ENCODE data around the gene TUBB4A. TPM values are rescaled to one million over a fixed set of nuclear protein-coding genes. Genes with fewer than 3 reads are reported as not detected.
"Not testable (repeated sequence)": the region's sequence is repeated elsewhere in the genome, so short reads cannot be mapped to it uniquely, and the experiment has no call there.

The TUBB4A gene
- total RNA-seq, 1 donor from 2014 or later: 0.58 TPM

DNA sequence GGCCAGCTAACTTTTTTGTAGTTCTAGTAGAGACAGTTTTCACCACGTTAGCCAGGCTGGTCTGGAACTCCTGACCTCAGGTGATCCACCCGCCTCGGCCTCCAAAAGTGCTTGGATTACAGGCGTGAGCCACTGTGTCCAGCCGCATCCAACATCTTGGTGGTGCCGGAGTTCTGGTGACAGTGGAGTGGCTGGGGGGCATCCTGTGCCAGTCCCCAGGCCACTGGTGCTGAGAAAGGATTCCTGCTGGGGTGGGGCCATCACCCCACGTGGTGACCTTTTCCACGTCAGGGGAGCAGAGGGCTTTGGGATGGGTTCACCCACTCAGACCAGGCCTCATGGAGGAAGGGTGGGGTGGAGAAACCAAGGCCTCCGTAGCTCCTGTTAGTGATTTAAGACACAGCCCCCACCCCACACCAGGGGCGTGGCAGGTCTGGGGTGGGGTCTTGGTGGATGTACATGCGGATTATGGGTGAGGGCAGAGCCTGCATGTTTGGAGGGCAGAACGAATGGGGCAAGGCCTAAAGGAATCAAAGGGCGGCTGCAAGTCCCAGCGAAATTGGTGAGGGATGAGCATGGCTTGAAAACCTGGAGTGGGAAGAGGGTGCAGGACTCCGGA, 12.9 kb upstream of the TUBB4A start:
- ATAC-seq (no peak), DNase-seq (no peak)
- TF ChIP-seq, protein P1, sequence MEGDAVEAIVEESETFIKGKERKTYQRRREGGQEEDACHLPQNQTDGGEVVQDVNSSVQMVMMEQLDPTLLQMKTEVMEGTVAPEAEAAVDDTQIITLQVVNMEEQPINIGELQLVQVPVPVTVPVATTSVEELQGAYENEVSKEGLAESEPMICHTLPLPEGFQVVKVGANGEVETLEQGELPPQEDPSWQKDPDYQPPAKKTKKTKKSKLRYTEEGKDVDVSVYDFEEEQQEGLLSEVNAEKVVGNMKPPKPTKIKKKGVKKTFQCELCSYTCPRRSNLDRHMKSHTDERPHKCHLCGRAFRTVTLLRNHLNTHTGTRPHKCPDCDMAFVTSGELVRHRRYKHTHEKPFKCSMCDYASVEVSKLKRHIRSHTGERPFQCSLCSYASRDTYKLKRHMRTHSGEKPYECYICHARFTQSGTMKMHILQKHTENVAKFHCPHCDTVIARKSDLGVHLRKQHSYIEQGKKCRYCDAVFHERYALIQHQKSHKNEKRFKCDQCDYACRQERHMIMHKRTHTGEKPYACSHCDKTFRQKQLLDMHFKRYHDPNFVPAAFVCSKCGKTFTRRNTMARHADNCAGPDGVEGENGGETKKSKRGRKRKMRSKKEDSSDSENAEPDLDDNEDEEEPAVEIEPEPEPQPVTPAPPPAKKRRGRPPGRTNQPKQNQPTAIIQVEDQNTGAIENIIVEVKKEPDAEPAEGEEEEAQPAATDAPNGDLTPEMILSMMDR (IDR thresholded peaks at IDR 0.05): no peak
- no peak overlapping the region for H3K27ac ChIP-seq
- no peaks in the 10 kb centered on the region for H3K36me3 ChIP-seq
- intact Hi-C loops (cut with DNase I): no loop called here
- H3K9me3 ChIP-seq: no peaks in the 10 kb centered on the region
- no peak overlapping the region for H3K4me3 ChIP-seq
- H3K4me1 ChIP-seq: peaks cover 9% of the 10 kb centered on the region
- no peaks in the 10 kb centered on the region for H3K27me3 ChIP-seq

DNA sequence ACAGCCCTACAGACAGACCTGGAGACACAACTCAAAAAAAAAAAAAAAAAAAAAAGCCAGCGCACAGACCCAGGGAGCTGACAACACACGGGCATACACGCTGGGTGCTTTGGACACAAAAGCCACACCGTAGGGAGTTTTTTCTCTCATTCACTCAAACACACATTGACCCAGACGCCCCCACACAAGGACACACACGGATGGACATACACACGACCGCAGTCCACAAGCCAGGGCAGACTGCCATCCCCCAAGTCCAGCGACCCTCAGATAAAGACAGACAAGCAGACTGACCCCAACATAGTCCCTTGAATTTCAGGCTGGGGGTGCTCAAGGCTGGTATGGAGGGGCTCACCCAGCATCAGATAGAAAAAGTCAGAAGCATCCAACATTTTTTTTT, 12.0 kb upstream of the TUBB4A start:
- Histone ChIP-seq H3K27me3 (no peaks in the 10 kb centered on the region), H3K9me3 (no peaks in the 10 kb centered on the region), H3K4me3 (no peak overlapping the region), H3K4me1 (peaks cover 12% of the 10 kb centered on the region), H3K36me3 (no peaks in the 10 kb centered on the region), H3K27ac (no peak overlapping the region)
- intact Hi-C loops (cut with DNase I): no loop called here
- no peak for ATAC-seq
- TF ChIP-seq, protein P1 (IDR thresholded peaks at IDR 0.05): no peak
- no peak for DNase-seq

DNA sequence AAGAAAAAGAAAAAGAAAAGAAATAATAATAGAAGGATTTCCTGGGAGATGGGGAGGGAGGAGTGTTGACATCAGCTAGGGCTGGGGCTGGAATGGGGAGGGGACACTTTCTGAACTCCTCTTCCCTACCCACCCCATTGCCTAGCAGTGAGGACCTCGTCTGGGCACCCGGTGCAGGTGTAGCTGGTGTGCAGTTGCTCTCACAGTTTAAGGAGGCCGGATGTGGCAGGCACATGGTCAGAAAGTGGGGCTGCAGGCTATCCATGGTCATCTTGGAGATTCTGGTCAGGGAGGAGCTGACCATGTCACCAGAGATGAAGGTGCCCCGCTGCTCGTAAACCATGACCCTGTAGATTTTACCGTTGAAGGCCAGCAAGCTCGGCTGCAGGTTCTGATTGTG, 8.5 kb upstream of the TUBB4A start:
- intact Hi-C loops (cut with DNase I): no loop called here

DNA sequence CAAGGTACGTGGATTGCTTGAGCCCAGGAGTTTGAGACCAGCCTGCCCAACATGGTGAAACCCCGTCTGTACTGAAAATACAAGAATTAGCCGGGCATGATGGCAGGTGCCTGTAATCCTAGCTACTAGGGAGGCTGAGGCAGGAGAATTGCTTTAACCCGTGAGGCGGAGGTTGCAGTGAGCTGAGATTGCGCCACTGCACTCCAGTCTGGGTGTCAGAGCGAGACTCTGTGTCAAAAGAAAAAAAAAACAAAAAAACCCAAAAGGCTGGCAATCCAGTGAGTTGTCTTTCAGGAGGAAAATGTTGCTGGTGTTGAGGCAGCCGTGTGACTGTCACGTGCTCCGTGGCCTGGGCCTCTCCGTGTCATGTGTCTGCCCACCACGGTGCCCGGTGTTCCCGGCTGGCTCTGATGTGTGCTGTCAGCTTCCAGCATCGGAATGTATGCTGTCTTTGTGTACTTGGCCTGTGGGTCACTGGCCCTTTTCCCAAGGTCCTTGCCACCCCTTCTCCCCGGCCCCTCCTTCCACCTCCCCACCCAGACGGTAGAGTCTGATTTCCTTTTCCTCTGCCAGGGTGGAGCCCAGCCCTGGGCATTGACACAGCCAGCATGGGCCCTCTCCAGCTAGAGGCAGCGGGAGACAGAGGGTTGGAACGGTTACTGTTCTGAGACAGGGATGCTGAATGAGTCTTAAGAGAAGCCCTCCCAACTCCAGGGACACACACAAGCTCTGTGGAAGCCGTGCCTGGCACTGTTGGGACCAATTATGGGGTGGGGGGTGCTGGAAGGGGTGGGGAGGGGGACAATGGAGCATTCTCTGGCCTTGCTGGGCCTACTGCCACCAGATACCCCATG, 7.2 kb upstream of the TUBB4A start:
- Histone ChIP-seq H3K27ac (peak overlapping the region; percentile 24), H3K4me1 (peaks cover 3% of the 10 kb centered on the region), H3K36me3 (no peaks in the 10 kb centered on the region), H3K4me3 (no peak overlapping the region), H3K27me3 (no peaks in the 10 kb centered on the region), H3K9me3 (no peaks in the 10 kb centered on the region)
- peak; percentile 84 for DNase-seq
- peak; percentile 81 for ATAC-seq
- TF ChIP-seq, protein P1 (IDR thresholded peaks at IDR 0.05): no peak
- intact Hi-C loops (cut with DNase I): no loop called here

More for the DNA sequence above, 8.5 kb upstream of the TUBB4A start:
- Histone ChIP-seq H3K4me3 (no peak overlapping the region), H3K36me3 (no peaks in the 10 kb centered on the region), H3K9me3 (no peaks in the 10 kb centered on the region), H3K27me3 (no peaks in the 10 kb centered on the region), H3K4me1 (peaks cover 3% of the 10 kb centered on the region), H3K27ac (no peak overlapping the region)
- ATAC-seq (no peak), DNase-seq (no peak)
- TF ChIP-seq, protein P1 (IDR thresholded peaks at IDR 0.05): no peak

DNA sequence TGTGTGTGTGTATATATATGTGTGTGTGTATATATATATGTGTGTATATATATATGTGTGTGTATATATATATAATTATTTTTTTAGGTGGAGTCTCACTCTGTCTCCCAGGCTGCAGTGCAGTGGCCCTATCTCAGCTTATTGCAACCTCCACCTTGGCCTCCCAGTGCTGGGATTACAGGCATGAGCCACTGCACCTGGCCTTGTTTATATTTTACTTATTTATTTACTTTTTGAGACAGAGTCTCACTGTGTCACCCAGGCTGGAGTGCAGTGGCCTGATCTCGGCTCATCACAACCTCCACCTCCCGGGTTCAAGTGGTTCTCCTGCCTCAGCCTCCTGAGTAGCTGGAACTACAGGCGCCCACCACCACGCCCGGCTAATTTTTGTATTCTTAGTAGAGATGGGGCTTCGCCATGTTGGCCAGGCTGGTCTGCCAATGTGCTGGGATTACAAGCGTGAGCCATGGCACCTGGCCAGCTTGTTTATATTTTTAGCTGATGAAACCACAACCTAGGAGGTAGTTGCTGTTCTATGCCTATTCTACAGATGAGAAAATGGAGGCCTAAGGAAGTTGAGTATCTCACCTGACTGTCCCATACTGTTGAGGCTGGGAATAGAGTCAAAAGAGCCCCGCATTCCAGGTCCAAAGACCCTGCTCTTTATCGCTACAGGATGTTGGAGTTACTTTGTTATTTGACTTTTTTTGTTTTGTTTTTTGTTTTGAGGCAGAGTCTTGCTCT, 6.1 kb upstream of the TUBB4A start:
- ATAC-seq; intact Hi-C loops (cut with DNase I); H3K4me3 ChIP-seq; DNase-seq; H3K9me3 ChIP-seq; H3K27me3 ChIP-seq; H3K4me1 ChIP-seq; H3K36me3 ChIP-seq; H3K27ac ChIP-seq: not testable (repeated sequence)

All from upper lobe of right lung (tissue), 1 donor.